ENCODE measurements around the gene SLC12A3. TPM values are rescaled to one million over a fixed set of nuclear protein-coding genes. Genes with fewer than 3 reads are reported as not detected.
"Not testable (repeated sequence)": the region's sequence is repeated elsewhere in the genome, so short reads cannot be mapped to it uniquely, and the experiment has no call there.

Gene SLC12A3
- total RNA-seq, 4 donors from 2014 or later, result not detected

- H3K4me3 ChIP-seq, result no peak overlapping the region
- H3K36me3 ChIP-seq, result no peaks in the 10 kb centered on the region
- H3K4me1 ChIP-seq, result no peaks in the 10 kb centered on the region
- no peaks in the 10 kb centered on the region for H3K27me3 ChIP-seq
- H3K27ac ChIP-seq, result no peak overlapping the region
- H3K9me3 ChIP-seq, result no peaks in the 10 kb centered on the region
- TF ChIP-seq POLR2A (IDR thresholded peaks at IDR 0.05) (no peak), CTCF (IDR thresholded peaks at IDR 0.05) (no peak)
- no peak for DNase-seq
These were observed 15.7 kb downstream of the SLC12A3 start for GRCh38 chr16:56880685-56881084.

- Histone ChIP-seq H3K27me3 (no peaks in the 10 kb centered on the region), H3K27ac (no peak overlapping the region), H3K4me1 (no peaks in the 10 kb centered on the region), H3K9me3 (no peaks in the 10 kb centered on the region), H3K4me3 (no peak overlapping the region), H3K36me3 (no peaks in the 10 kb centered on the region)
- DNase-seq, result no peak
- TF ChIP-seq CTCF (IDR thresholded peaks at IDR 0.05), result no peak
- TF ChIP-seq POLR2A (IDR thresholded peaks at IDR 0.05), result no peak
These were observed 17.2 kb downstream of the SLC12A3 start for GRCh38 chr16:56882077-56882800.

- Histone ChIP-seq H3K4me3 (no peak overlapping the region), H3K27me3 (no peaks in the 10 kb centered on the region), H3K4me1 (peaks cover 0 to 3% (median 0%) of the 10 kb centered on the region in 4 donors), H3K27ac (no peak overlapping the region), H3K36me3 (no peaks in the 10 kb centered on the region), H3K9me3 (no peaks in the 10 kb centered on the region)
- TF ChIP-seq POLR2A (IDR thresholded peaks at IDR 0.05), result no peak
- DNase-seq, result no peak
These were observed 18.6 kb downstream of the SLC12A3 start for GRCh38 chr16:56883586-56883985.

GRCh38 chr16:56884026-56884582 is 19.1 kb downstream of the SLC12A3 start:
- Histone ChIP-seq H3K4me3 (no peak overlapping the region), H3K9me3 (no peaks in the 10 kb centered on the region), H3K27me3 (no peaks in the 10 kb centered on the region), H3K36me3 (no peaks in the 10 kb centered on the region), H3K4me1 (peaks cover 0 to 7% (median 0%) of the 10 kb centered on the region in 4 donors), H3K27ac (no peak overlapping the region)
- TF ChIP-seq POLR2A (IDR thresholded peaks at IDR 0.05), result no peak
- no peak for TF ChIP-seq CTCF (IDR thresholded peaks at IDR 0.05)
- DNase-seq, result no peak

- H3K9me3 ChIP-seq, H3K4me1 ChIP-seq, H3K36me3 ChIP-seq, DNase-seq, H3K27me3 ChIP-seq, H3K27ac ChIP-seq, H3K4me3 ChIP-seq: not testable (repeated sequence)
These were observed 19.9 kb downstream of the SLC12A3 start for GRCh38 chr16:56884929-56885328.

GRCh38 chr16:56885446-56886162 is 20.6 kb downstream of the SLC12A3 start:
- peaks cover 0 to 10% (median 0%) of the 10 kb centered on the region in 4 donors for H3K4me1 ChIP-seq
- no peaks in the 10 kb centered on the region for H3K36me3 ChIP-seq
- no peaks in the 10 kb centered on the region for H3K9me3 ChIP-seq
- H3K4me3 ChIP-seq, result no peak overlapping the region
- H3K27me3 ChIP-seq, result no peaks in the 10 kb centered on the region
- DNase-seq, result no peak
- TF ChIP-seq CTCF (IDR thresholded peaks at IDR 0.05), result no peak
- TF ChIP-seq POLR2A (IDR thresholded peaks at IDR 0.05), result no peak
- no peak overlapping the region for H3K27ac ChIP-seq
